NCI-H82 treated with DMSO at 0.1 percent for 48 hours (cell line): ENCODE measurements around the gene DGKD.

ENCODE experiments used
- DNase-seq: peaks from one replicate; lab custom pipeline; 2025; ENCODE audit not compliant: unreplicated experiment; lab: John Stamatoyannopoulos, UW

DGKD gene

GRCh38 chr2:233426619-233427342, 72.5 kb downstream of the DGKD start:
- no peak for DNase-seq

DNA sequence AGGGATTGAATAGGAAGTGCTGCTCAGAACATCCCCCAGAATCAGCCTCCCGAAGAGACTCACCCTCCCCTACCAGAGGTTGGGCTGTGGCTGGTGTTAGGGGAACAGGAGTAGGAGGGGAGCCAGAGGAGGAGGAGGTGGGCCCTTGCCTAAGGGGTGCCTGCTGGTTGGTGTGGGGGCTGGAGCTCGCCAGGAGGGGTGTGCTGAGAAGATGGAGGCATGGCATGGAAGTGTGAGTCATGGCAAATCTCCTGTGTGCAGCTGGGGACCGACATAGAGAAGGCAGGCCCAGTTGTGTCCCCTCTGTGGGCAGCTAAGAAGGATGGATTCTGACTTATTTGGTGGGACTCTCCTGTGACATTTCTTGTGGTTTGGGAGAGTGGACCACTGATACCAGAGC, 73.7 kb downstream of the DGKD start:
- DNase-seq: no peak

- no peak for DNase-seq
Measured at GRCh38 chr2:233428438-233428837, 74.1 kb downstream of the DGKD start.

DNA sequence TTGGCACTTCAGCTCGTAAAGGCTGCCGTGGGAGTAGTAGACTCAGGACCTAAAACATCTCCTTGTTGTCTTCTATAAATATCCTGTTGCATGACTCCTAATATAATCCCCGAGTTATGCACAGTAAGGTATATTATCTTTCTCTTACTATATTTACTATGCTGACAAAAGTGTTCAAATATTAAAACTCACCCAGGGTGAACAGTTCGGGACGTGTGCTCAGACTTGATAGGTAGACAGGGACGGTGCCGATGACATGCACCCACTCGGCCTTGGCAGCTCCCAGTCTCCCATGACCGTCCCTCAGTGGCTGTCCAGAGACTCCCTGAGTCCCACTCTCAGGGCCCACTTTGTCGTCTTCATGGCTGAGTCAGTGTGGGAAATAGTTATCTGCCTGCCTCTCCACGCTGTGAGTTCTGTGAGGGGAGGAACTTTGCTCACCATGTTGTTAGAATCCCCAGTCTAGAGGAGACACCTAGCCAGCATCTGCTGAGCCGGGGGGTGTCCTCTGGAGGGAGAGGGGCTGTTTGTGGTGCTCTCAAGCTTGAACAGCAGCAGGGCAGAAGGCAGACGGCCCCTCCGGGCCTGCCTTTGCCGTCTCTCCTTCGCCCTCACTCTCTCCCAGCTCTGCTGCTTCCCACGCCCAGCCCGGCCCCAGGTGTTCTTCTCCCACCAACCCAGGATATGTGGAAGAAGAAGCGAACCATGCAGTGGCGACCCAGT, 75.0 kb downstream of the DGKD start:
- DNase-seq: no peak

DNA sequence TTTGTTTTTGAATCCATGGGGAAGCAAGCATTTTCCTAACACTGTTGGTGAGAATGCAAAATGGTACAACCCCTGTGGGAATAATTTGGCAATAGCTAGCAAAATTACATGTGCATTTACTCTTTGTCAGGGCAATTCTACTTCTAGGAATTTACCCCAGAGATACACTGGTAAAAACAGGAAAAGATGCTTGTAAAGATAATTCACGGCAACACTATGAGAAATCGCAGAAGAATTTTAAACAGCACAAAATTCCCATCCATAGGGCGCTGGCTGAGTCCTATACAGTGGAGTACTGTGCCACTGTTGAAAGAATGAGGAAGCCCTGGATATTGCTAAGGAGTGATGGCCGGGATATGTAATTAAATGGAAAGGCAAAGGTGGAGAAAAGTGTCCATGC, 75.8 kb downstream of the DGKD start:
- DNase-seq: no peak

GRCh38 chr2:233430651-233431050, 76.4 kb downstream of the DGKD start:
- no peak for DNase-seq

DNA sequence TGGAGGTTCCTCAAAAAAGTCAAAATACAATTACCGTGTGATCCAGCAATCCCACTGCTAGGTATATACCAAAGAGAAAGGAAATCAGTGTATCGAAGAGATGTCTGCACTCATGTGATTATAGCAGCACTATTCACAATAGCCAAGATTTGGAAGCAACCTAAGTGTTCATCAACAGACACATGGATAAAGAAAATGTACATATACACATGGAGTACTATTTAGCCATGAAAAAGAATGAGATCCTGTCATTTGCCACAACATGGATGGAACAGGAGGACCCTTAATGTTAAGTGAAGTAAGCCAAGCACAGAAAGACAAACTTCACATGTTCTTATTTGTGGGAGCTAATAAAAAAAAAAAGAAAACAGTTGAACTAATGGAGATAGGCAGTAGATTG, 78.7 kb downstream of the DGKD start:
- DNase-seq: no peak

DNA sequence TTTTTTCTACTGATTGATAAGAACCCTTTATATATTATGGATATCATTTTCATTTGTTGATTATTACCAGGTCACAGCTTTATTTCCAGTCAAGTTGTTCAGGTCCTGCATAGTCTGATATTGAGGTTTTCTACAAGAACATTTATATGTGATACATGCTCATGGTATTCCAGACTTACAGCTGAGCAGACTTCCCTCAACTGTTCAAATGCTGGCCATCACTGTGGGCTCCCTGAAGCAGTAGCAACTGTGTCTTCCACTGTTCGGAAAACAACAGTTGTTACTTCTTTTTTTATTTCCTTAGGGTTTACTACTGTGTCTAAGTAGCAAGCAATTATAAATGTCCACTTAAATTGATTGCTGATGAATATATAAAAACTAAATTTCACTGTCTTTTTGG, 79.5 kb downstream of the DGKD start:
- DNase-seq: no peak

DNA sequence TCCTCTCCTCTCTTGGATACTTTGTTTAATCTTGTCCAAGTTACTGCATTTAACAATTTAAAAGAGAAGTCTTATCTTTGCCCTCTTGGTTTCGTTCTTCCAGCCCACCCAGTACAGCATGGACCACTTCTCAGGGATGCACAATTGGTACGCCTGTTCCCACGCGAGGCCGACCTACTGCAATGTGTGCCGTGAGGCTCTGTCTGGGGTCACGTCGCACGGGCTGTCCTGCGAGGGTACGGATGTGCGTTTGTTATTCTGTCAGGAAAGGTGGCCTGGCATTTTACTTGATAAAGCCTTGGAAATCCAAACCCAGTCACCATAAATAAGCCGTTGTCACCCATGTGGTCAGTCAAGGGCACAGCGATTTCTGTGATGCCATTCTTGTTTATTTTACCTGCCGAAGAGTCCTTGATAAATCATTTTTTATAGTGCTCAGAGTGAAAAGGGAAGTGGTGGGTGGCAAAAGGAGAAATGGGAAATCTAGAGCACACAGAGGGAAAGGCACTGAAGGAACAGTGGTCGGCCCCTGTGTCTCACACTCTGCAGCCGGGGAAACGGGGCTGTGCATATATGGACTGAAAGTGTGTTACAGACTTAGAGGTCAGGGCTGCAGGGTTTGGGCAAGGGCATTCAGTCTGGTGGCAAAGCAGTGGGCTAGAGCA, 80.5 kb downstream of the DGKD start:
- no peak for DNase-seq

- DNase-seq: no peak
Measured at GRCh38 chr2:233435436-233436190, 81.3 kb downstream of the DGKD start.

DNA sequence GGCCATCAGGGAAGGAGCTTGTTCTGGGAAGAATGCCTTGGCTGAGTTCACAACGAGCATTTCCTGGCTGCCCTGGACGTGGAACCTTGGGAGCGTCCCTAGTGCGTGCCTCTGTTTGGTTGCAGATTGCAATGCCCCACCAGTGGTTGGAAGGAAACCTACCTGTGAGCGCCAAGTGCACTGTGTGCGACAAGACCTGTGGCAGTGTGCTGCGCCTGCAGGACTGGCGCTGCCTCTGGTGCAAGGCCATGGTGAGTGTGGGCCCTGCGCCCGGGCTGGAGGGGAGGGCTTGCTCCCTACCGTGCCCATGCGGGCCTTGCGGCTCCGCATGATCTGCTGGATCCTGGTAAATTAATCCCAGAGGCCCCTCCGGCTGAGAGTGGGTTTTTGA, 81.9 kb downstream of the DGKD start:
- DNase-seq: no peak

- no peak for DNase-seq
Measured at GRCh38 chr2:233436691-233437438, 82.6 kb downstream of the DGKD start.

- no peak for DNase-seq
Measured at GRCh38 chr2:233437439-233437955, 83.2 kb downstream of the DGKD start.

- no peak for DNase-seq
Measured at GRCh38 chr2:233438573-233439147, 84.4 kb downstream of the DGKD start.

DNA sequence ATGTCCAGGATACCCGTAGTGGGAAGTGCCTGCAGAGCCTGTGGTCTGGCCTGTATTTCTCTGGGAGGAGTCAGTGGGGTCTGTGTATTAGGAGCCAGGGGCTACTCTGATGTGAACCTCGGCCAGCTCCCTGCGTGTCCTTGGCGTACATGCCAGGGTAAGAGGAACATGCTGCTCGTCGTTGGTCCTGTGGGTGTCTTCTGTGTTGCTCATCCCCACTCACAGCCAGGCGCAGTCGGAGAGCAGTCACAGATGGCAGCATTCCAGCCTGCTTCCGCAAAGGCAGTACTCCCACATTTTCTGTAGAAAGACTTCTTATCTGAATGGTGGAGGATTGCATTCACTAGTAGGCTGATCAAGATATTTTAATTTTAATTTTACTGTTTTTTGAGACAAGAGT, 84.9 kb downstream of the DGKD start:
- DNase-seq: no peak

DNA sequence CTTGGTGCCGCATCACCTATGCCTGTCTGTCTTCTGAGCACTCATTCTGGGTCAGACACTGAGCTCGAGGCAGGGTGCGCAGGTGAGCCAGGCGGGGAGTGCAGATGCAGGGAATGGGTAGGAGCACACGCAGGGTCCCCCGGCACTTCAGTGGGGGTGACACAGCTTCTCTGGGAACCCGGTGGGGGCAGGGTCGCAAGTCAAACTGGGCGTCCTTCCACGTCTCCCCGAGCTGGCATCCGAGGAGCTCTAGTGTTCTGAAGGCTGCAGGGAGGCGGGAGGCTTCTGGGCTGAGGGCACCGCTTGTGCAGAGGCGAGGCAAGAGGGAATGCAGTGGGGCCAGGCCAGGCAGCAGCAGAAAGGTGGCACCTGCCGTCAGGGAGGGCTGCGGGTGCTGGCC, 86.0 kb downstream of the DGKD start:
- no peak for DNase-seq

- DNase-seq: no peak
Measured at GRCh38 chr2:233440714-233441113, 86.4 kb downstream of the DGKD start.

DNA sequence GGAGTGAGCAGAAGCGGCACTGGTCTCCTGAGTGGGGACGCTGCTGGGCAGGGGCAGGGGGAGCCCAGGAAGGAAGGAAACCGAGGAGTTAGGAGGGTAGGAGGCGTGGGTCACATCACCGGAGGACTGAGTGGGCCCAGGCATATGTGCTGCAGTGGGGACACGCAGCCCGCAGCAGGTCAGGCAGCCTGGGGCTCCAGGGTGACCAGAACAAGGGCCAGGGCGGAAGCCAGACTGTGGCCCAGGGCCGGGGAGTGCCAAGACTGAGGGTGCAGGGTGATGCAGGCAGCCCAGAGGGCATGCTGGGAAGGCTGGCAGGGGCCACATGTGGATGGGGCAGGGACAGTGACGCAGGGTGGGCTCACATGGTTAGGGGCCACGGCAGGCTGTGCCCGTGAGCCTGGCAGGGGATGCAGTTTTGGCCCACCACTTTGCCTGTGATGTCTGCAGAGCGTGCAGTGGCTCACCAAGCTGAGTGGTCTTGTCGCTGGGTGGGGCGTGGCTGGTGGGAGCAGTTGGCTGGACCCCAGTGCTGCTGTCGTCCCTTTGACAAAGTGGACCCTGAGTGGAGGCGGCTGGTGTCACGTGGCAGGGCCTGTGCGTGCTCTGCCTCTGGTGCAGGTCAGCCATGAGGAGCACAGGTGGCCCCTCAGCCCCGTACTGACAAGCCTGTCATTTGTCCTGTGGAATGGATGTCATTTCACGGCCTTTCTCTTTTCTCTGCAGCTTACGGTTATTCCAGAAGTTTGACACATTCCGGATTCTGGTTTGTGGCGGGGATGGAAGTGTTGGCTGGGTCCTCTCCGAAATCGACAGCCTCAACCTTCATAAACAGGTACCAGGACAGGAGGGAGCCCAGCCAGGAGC, 87.1 kb downstream of the DGKD start:
- no peak for DNase-seq

DNA sequence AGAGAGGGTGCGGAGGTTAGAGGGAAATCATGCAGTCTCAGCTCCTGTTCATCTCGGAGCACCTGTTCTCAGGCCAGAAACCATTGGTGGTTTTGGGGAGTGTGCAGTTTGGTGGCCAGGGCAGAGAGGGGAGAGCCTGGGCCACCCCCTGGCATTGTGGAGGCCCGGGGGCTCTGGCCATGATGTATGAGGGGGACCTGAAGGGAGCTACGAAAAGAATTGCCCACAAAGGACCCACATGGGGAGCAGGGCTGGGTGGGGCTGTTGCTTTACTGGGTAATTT, 87.7 kb downstream of the DGKD start:
- no peak for DNase-seq
